ENCODE results near the gene VCAM1.

- TF ChIP-seq EZH2 (IDR thresholded peaks at IDR 0.05; ENCODE audit: borderline replicate concordance, low read length) = no peak
- TF ChIP-seq, protein P1, sequence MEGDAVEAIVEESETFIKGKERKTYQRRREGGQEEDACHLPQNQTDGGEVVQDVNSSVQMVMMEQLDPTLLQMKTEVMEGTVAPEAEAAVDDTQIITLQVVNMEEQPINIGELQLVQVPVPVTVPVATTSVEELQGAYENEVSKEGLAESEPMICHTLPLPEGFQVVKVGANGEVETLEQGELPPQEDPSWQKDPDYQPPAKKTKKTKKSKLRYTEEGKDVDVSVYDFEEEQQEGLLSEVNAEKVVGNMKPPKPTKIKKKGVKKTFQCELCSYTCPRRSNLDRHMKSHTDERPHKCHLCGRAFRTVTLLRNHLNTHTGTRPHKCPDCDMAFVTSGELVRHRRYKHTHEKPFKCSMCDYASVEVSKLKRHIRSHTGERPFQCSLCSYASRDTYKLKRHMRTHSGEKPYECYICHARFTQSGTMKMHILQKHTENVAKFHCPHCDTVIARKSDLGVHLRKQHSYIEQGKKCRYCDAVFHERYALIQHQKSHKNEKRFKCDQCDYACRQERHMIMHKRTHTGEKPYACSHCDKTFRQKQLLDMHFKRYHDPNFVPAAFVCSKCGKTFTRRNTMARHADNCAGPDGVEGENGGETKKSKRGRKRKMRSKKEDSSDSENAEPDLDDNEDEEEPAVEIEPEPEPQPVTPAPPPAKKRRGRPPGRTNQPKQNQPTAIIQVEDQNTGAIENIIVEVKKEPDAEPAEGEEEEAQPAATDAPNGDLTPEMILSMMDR (conservative IDR thresholded peaks at IDR 0.05 in 1 of 2, IDR thresholded peaks at IDR 0.05 in 1 of 2; ENCODE audit: extremely low read depth in 1 of 2, insufficient read depth in 1 of 2, low read depth in 1 of 2, low read length in 2 of 2) = no peak
These were observed 12.2 kb downstream of the VCAM1 start for GRCh38 chr1:100731758-100732157.
